NT2/D1 (cell line): ENCODE results near the gene MCEE.
"Not testable (repeated sequence)": the region's sequence is repeated elsewhere in the genome, so short reads cannot be mapped to it uniquely, and the experiment has no call there.

ENCODE experiments used
- DNase-seq: peaks from one replicate; pipeline ENCODE4 v3.0.0-alpha.2; 2011; ENCODE audit warnings: low read depth, low spot score
- H3K27me3 ChIP-seq: 2 replicates; pipeline ENCODE4 v1.6.0; 2011; ENCODE audit warnings: mild to moderate bottlenecking; ENCODE audit not compliant: insufficient read length, insufficient read depth
- H3K36me3 ChIP-seq: 2 replicates; pipeline ENCODE4 v1.6.1; 2011; ENCODE audit warnings: mild to moderate bottlenecking, low read length, mixed read lengths; ENCODE audit not compliant: insufficient read depth, insufficient read length
- H3K4me1 ChIP-seq: 2 replicates; pipeline ENCODE4 v1.5.1; 2011; ENCODE audit not compliant: insufficient read depth, insufficient read length
- H3K4me3 ChIP-seq: 2 replicates; pipeline ENCODE4 v1.5.1; 2011; ENCODE audit warnings: low read depth; ENCODE audit not compliant: insufficient read length
- H3K9ac ChIP-seq: 2 replicates; pipeline ENCODE4 v1.6.0; 2011; ENCODE audit warnings: low read depth; ENCODE audit not compliant: insufficient read length
- H3K9me3 ChIP-seq: 2 replicates; pipeline ENCODE4 v1.5.1; 2011; ENCODE audit warnings: mild to moderate bottlenecking, low read length; ENCODE audit not compliant: insufficient read depth
- SUZ12 ChIP-seq: IDR thresholded peaks from 2 replicates; pipeline ENCODE4 v1.6.1; 2011; ENCODE audit not compliant: insufficient read length, insufficient read depth; ENCODE audit errors: extremely low read depth
- YY1 ChIP-seq: IDR thresholded peaks from 2 replicates; pipeline ENCODE4 v1.6.1; 2011; ENCODE audit not compliant: insufficient read length, insufficient read depth
- ZNF274 ChIP-seq: IDR thresholded peaks from 2 replicates; pipeline ENCODE4 v1.6.1; 2011; ENCODE audit warnings: mild to moderate bottlenecking, low read depth, low read length

The MCEE gene

DNA sequence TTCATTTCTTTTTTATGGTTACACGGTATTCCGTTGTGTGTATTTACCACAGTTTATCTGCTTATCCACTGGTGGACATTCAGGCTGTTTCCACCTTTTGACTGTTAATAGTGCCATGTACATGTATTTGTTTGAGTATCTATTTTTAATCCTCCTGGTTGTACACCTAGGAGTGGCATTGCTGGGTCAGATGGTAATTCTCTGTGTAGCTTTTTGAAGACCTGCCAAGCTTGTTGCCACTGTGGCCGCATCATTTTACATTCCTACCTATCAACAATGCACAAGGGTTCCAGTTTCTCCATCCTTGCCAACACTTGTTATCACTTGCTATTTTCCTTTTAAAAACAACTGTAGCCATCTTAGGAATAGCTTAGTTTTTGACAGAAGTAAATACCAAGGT lies 13.8 kb upstream of the MCEE start:
- no peaks in the 10 kb centered on the region for H3K4me1 ChIP-seq
- no peak for DNase-seq
- peaks cover 92% of the 10 kb centered on the region for H3K36me3 ChIP-seq
- H3K9me3 ChIP-seq, result no peaks in the 10 kb centered on the region
- H3K9ac ChIP-seq, result no peak overlapping the region
- H3K4me3 ChIP-seq, result no peak overlapping the region
- TF ChIP-seq YY1 (no peak), ZNF274 (no peak), SUZ12 (no peak)
- H3K27me3 ChIP-seq, result no peaks in the 10 kb centered on the region

DNA sequence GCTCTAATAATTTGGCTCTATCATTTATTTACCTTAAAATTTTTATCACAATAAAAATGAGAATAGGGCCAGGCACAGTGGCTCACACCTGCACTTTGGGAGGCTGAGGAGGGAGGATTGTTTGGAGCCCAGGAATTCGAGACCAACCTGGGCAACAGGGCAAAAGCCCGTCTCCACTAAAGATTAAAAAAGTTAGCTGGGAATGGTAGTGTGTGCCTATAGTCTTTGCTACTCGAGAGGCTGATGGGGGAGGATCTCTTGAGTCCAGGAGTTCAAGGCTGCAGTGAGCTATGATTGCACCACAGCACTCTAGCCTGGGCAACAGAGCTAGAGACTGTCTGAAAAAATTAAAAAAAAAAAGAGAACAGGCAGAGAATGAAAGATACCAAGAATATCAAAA lies 6.1 kb upstream of the MCEE start:
- DNase-seq, result no peak
- Histone ChIP-seq H3K4me1 (no peaks in the 10 kb centered on the region), H3K9me3 (no peaks in the 10 kb centered on the region), H3K9ac (no peak overlapping the region), H3K27me3 (no peaks in the 10 kb centered on the region), H3K4me3 (no peak overlapping the region), H3K36me3 (peaks cover 82% of the 10 kb centered on the region)
- TF ChIP-seq YY1 (no peak), ZNF274 (no peak), SUZ12 (no peak)

DNA sequence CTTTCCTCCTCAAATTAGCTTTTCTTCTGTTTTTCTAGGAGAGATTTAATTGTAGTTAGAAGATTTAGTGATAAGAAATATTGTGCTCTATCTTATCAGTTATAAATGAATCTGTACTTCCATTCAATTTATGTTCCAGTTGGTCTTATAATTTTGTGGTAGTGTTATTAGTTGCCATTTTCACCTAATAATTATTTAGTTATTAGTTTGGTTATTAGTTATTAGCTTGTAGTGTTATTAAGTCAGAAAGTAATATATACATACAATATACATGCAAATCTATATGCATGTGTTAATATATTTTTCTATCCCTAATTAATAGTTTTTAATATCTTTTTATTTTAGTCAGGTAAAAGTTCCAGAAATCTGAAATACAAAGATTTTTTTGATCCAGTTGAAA lies 3.6 kb upstream of the MCEE start:
- Histone ChIP-seq H3K9ac (no peak overlapping the region), H3K36me3 (peaks cover 57% of the 10 kb centered on the region), H3K4me3 (no peak overlapping the region)

GRCh38 chr2:71131387-71132166 lies 1.5 kb upstream of the MCEE start:
- peaks cover 41% of the 10 kb centered on the region for H3K36me3 ChIP-seq
- peak overlapping the region; percentile 94 for H3K4me3 ChIP-seq
- not testable (repeated sequence) for DNase-seq, H3K4me1 ChIP-seq, H3K27me3 ChIP-seq, H3K9me3 ChIP-seq
- peak overlapping the region; percentile 98 for H3K9ac ChIP-seq

More for the DNA sequence above, 3.6 kb upstream of the MCEE start:
- Histone ChIP-seq H3K9me3 (no peaks in the 10 kb centered on the region), H3K27me3 (no peaks in the 10 kb centered on the region), H3K4me1 (no peaks in the 10 kb centered on the region)
- TF ChIP-seq YY1 (no peak), ZNF274 (no peak), SUZ12 (no peak)
- DNase-seq, result no peak

DNA sequence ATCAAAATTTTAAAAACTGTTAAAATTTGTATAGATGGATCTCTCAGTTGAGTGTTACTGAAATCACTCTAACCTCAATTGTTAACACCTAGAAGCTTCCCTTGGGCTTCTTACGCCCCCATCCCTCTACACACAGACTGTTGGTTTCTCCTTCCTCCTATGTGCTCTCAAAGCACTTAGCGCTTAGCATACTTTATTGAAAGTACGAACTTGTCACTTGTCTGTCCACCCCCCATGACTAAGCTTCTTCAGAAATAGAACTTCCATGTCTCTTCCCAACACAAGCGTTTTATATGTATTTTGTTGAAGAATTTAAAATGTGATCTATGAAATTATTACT lies 846 bp upstream of the MCEE start:
- H3K4me1 ChIP-seq, result no peaks in the 10 kb centered on the region
- H3K9ac ChIP-seq, result peak overlapping the region; percentile 98
- no peaks in the 10 kb centered on the region for H3K27me3 ChIP-seq
- peaks cover 35% of the 10 kb centered on the region for H3K36me3 ChIP-seq
- TF ChIP-seq YY1 (no peak), SUZ12 (no peak), ZNF274 (no peak)
- no peak for DNase-seq
- peak overlapping the region; percentile 94 for H3K4me3 ChIP-seq
- H3K9me3 ChIP-seq, result no peaks in the 10 kb centered on the region

- H3K4me3 ChIP-seq, result peak overlapping the region; percentile 94
- H3K27me3 ChIP-seq, result no peaks in the 10 kb centered on the region
- TF ChIP-seq SUZ12 (no peak), ZNF274 (no peak)
- H3K9me3 ChIP-seq, result no peaks in the 10 kb centered on the region
- peak; percentile 16 for DNase-seq
- H3K9ac ChIP-seq, result peak overlapping the region; percentile 98
- H3K4me1 ChIP-seq, result no peaks in the 10 kb centered on the region
- peaks cover 30% of the 10 kb centered on the region for H3K36me3 ChIP-seq
Observed at GRCh38 chr2:71129902-71130151, 202 bp downstream of the MCEE start.

GRCh38 chr2:71129114-71129901 lies 721 bp downstream of the MCEE start:
- DNase-seq, result no peak
- peak overlapping the region; percentile 98 for H3K9ac ChIP-seq
- no peaks in the 10 kb centered on the region for H3K27me3 ChIP-seq
- TF ChIP-seq SUZ12 (no peak), ZNF274 (no peak), YY1 (no peak)
- H3K9me3 ChIP-seq, result no peaks in the 10 kb centered on the region
- H3K36me3 ChIP-seq, result peaks cover 28% of the 10 kb centered on the region
- H3K4me1 ChIP-seq, result no peaks in the 10 kb centered on the region
- H3K4me3 ChIP-seq, result peak overlapping the region; percentile 94
